ENCODE measurements around the gene MCF2L.

Gene MCF2L, protein sequence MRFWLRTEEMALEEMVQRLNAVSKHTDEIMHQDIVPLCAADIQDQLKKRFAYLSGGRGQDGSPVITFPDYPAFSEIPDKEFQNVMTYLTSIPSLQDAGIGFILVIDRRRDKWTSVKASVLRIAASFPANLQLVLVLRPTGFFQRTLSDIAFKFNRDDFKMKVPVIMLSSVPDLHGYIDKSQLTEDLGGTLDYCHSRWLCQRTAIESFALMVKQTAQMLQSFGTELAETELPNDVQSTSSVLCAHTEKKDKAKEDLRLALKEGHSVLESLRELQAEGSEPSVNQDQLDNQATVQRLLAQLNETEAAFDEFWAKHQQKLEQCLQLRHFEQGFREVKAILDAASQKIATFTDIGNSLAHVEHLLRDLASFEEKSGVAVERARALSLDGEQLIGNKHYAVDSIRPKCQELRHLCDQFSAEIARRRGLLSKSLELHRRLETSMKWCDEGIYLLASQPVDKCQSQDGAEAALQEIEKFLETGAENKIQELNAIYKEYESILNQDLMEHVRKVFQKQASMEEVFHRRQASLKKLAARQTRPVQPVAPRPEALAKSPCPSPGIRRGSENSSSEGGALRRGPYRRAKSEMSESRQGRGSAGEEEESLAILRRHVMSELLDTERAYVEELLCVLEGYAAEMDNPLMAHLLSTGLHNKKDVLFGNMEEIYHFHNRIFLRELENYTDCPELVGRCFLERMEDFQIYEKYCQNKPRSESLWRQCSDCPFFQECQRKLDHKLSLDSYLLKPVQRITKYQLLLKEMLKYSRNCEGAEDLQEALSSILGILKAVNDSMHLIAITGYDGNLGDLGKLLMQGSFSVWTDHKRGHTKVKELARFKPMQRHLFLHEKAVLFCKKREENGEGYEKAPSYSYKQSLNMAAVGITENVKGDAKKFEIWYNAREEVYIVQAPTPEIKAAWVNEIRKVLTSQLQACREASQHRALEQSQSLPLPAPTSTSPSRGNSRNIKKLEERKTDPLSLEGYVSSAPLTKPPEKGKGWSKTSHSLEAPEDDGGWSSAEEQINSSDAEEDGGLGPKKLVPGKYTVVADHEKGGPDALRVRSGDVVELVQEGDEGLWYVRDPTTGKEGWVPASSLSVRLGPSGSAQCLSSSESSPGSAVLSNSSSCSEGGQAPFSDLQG

DNA sequence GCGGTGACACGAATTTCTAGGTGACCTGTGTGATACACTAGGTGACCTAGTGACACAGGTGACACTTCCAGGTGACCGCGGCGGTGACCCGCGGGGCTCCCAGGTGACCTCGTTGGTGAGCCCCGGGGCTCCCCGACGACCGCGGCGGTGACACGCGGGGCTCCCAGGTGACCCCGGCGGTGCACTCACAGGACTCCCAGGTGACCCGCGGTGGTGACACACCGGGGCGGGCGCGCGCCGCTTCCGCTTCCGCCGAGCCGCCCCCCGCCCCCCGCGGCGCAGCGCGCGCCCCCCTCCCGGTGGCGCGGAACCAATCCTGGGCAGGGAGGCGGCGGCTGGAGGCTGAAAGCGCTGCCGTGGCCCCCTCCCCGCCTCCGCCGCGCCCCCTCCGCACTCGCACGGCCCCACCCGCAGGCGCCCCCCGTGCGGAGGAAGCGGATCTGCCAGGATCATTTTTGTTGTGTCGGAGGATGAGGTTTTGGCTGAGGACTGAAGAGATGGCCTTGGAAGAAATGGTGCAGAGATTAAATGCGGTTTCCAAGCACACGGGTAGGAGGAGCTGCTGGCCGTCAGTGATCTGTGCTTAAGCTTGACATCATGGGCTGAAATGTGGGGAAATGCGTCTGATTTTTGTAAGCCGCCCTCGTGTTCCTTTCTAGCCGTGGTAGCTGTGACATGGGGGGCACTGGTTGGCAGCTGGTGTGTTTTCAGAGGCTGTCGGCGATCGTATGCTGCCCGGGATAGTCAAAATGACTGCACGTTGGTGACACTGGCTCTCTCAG, at the start of gene MCF2L:
TSS of gene MCF2L (plus strand) at position 305 of the 782 bp plus-strand sequence. CDS start at position 471, 166 bp downstream.
- H3K4me3 ChIP-seq (ENCODE audit: low read length), result no peak within 1 kb of the TSS

DNA sequence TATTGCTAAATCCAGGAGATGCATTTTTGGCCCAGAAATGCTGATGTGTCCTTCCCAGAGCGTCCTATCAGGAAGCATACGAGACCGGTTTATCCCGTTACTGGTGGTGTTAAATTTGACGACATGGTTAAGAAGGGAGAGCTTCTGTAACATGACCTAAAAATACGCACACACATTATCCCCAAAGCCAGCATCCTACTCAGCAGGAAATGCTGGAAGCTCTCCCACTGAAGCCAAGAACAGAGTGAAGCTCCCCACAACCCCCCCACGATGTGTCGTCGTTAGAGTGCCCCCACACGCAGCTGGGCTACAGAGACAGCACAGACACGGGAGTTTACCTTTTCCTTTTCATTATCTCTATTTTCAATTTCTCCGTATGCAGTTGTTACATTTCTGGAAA, 45.1 kb upstream of the MCF2L start:
- H3K4me3 ChIP-seq (ENCODE audit: low read length), result no peak overlapping the region
- TF ChIP-seq, protein P1, sequence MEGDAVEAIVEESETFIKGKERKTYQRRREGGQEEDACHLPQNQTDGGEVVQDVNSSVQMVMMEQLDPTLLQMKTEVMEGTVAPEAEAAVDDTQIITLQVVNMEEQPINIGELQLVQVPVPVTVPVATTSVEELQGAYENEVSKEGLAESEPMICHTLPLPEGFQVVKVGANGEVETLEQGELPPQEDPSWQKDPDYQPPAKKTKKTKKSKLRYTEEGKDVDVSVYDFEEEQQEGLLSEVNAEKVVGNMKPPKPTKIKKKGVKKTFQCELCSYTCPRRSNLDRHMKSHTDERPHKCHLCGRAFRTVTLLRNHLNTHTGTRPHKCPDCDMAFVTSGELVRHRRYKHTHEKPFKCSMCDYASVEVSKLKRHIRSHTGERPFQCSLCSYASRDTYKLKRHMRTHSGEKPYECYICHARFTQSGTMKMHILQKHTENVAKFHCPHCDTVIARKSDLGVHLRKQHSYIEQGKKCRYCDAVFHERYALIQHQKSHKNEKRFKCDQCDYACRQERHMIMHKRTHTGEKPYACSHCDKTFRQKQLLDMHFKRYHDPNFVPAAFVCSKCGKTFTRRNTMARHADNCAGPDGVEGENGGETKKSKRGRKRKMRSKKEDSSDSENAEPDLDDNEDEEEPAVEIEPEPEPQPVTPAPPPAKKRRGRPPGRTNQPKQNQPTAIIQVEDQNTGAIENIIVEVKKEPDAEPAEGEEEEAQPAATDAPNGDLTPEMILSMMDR (IDR thresholded peaks at IDR 0.05; ENCODE audit: insufficient read depth, low read depth, low read length, missing control alignments), result no peak
- DNase-seq (ENCODE audit: low read depth), result no peak

More for the DNA sequence above, at the start of gene MCF2L:
- DNase-seq (ENCODE audit: low read depth), result peak; percentile 19
- TF ChIP-seq, protein P1 (IDR thresholded peaks at IDR 0.05; ENCODE audit: insufficient read depth, low read depth, low read length, missing control alignments), result peak; percentile 25

DNA sequence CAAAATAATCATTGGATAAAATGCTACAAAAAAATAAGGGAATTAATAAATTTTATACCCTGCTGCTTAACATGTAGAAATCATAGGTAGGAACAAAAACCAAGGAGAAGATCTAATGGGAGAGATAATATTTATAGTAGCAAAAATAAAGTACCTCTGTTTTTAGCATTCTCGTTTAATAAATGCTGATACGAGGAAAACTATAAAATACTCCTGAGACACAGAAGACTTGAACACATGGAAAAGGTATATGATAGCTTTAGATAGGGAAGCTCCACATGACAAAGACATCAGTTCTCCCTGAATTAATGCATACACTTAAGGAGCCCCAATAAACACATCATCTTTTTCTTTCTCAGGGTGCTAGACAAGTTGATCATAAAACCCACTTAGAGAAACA, 44.6 kb upstream of the MCF2L start:
- DNase-seq (ENCODE audit: low read depth), result no peak
- TF ChIP-seq, protein P1 (IDR thresholded peaks at IDR 0.05; ENCODE audit: insufficient read depth, low read depth, low read length, missing control alignments), result no peak
- H3K4me3 ChIP-seq (ENCODE audit: low read length), result no peak overlapping the region

DNA sequence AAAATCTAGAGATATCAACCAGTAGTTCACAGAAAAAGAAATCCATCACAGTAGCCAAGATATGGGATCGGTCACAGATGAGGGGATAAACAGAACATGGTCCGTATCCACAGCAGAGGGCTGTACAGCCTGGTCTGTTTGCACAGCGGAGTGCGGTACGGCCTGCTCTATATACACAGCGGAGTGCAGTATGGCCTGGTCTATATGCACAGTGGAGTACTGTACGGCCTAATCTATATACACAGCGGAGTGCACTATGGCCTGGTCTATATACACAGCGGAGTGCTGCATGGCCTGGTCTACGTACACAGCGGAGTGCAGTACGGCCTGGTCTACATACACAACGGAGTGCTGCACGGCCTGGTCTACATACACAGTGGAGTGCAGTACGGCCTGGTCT, 43.0 kb upstream of the MCF2L start:
- no peak for DNase-seq (ENCODE audit: low read depth)
- no peak overlapping the region for H3K4me3 ChIP-seq (ENCODE audit: low read length)
- TF ChIP-seq, protein P1 (IDR thresholded peaks at IDR 0.05; ENCODE audit: insufficient read depth, low read depth, low read length, missing control alignments), result no peak

DNA sequence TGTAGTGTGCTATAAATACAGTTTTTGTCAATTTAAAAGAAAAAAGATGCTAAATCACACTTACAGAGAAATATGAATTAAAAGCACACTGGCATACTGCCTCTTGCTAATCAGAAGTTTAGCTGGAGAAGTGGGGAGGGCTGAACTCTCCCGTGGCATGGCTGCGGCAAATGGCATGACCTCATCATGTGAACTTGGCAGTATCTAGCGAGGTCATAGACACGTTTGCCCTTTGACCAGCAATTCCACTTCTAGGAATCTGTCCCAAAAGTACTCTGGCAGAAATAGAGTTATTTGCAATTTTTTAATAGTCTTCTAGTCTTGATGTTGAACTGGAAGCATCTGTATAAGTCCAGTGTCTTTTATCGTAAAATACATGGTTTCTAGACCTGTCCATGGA, 42.0 kb upstream of the MCF2L start:
- H3K4me3 ChIP-seq (ENCODE audit: low read length), result no peak overlapping the region
- TF ChIP-seq, protein P1 (IDR thresholded peaks at IDR 0.05; ENCODE audit: insufficient read depth, low read depth, low read length, missing control alignments), result no peak
- DNase-seq (ENCODE audit: low read depth), result no peak

Measured in epithelial cell of esophagus (primary cell).